Small intestine (tissue), 7 donors: Measurements from ENCODE around the gene KCNK4. TPM values are rescaled to one million over a fixed set of nuclear protein-coding genes. Genes with fewer than 3 reads are reported as not detected.

Experiments used
- DNase-seq, 2 donors: peaks; one replicate each; pipeline versions ENCODE4 v3.0.0 to v3.0.0-alpha.2; 2013
- FAIRE-seq: peaks from 2 replicates; lab custom pipeline; 2012; peaks lifted over from hg19 to GRCh38; lab: Jason Lieb, UNC
- H3K27ac ChIP-seq, 3 donors: one replicate each; pipeline ENCODE4 v1.5.1; 2013; ENCODE audit warnings: low read length in 2 of 3, mild to moderate bottlenecking in 2 of 3, control low read depth in 1 of 3, inconsistent platforms in 1 of 3, low read depth in 1 of 3, moderate library complexity in 1 of 3
- H3K27me3 ChIP-seq, 3 donors: one replicate each; pipeline ENCODE4 v1.6.1; 2013; ENCODE audit warnings: low read length in 3 of 3, inconsistent platforms in 1 of 3; ENCODE audit not compliant: control insufficient read depth in 3 of 3, insufficient read depth in 3 of 3
- H3K36me3 ChIP-seq, 3 donors: one replicate each; pipeline ENCODE4 v1.6.1; 2013; ENCODE audit warnings: low read length in 3 of 3, inconsistent platforms in 1 of 3, low read depth in 1 of 3, mild to moderate bottlenecking in 1 of 3, moderate library complexity in 1 of 3; ENCODE audit not compliant: control insufficient read depth in 3 of 3, insufficient read depth in 2 of 3
- H3K4me1 ChIP-seq, 3 donors: one replicate each; pipeline ENCODE4 v1.6.1; 2013; ENCODE audit warnings: low read length in 2 of 3, inconsistent platforms in 1 of 3, low read depth in 1 of 3, mild to moderate bottlenecking in 1 of 3, moderate library complexity in 1 of 3; ENCODE audit not compliant: control insufficient read depth in 3 of 3, insufficient read depth in 2 of 3
- H3K4me3 ChIP-seq, 3 donors: one replicate each; pipeline ENCODE4 v1.5.1; 2013; ENCODE audit warnings: low read length in 3 of 3, control low read depth in 1 of 3, inconsistent platforms in 1 of 3, low read depth in 1 of 3, mild to moderate bottlenecking in 1 of 3, moderate library complexity in 1 of 3
- H3K9me3 ChIP-seq, 2 donors: one replicate each; pipeline ENCODE4 v1.6.1; 2013; ENCODE audit warnings: low read depth in 1 of 2, low read length in 1 of 2; ENCODE audit not compliant: control insufficient read depth in 2 of 2, insufficient read depth in 1 of 2
- WGBS, 3 donors: extraction: QIAGEN DNeasy Blood & Tissue Kit; methylation state at CpG; one replicate each; pipeline ENCODE4 v1.1.7; 2013; 5-methylcytosine and 5-hydroxymethylcytosine counted together
- polyA plus RNA-seq, 4 donors: library from polyadenylated mRNA; stranded (reverse) in 3 of 4; unstranded in 1 of 4; fragments of 200-250 nt in 3 of 4; fragments of 120-200 nt in 1 of 4; gene quantifications; one replicate each; pipeline versions ENCODE4 v1.2.1 to v1.2.3, GENCODE V29; 2013
- donor health status: healthy with polysubstance abuse.
- donor health status: control.
- donor health status: control.
- donor health status: Bipolar disorder and iron deficiency.
- donor health status: healthy.

Gene KCNK4
- polyA plus RNA-seq, 4 donors = not detected

DNA sequence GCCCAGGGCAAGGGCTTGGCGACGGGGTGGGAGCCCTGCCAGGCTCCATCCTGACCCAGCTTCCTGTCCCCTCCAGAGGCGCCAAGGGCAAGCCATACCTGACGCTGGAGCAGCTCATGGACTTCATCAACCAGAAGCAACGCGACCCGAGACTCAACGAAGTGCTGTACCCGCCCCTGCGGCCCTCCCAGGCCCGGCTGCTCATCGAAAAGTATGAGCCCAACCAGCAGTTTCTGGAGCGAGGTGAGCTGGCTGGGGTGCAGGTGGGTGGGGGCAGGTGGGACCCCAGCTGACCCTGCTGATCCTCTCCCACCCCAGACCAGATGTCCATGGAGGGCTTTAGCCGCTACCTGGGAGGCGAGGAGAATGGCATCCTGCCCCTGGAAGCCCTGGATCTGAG is 34.8 kb upstream of the KCNK4 start:
- Histone ChIP-seq H3K4me1 (peaks cover 0 to 5% (median 0%) of the 10 kb centered on the region in 3 donors), H3K36me3 (peaks cover 13 to 84% (median 45%) of the 10 kb centered on the region in 3 donors), H3K27me3 (no peaks in the 10 kb centered on the region), H3K9me3 (no peaks in the 10 kb centered on the region), H3K4me3 (no peak overlapping the region), H3K27ac (no peak overlapping the region)
- no peak for DNase-seq
- no peak for FAIRE-seq
- WGBS, 3 donors = 85 to 87% (median 86%) methylated on average over 15 of the region's 15 CpGs

GRCh38 chr11:64258356-64258755 is 32.7 kb upstream of the KCNK4 start:
- Histone ChIP-seq H3K27ac (no peak overlapping the region), H3K27me3 (no peaks in the 10 kb centered on the region), H3K9me3 (no peaks in the 10 kb centered on the region), H3K4me3 (no peak overlapping the region), H3K4me1 (peaks cover 0 to under 1% (median 0%) of the 10 kb centered on the region in 3 donors), H3K36me3 (peaks cover 28 to 98% (median 61%) of the 10 kb centered on the region in 3 donors)
- FAIRE-seq (no peak), DNase-seq (no peak)
- WGBS, 3 donors = 90 to 92% (median 91%) methylated on average over 20 to 24 of the region's 24 CpGs

DNA sequence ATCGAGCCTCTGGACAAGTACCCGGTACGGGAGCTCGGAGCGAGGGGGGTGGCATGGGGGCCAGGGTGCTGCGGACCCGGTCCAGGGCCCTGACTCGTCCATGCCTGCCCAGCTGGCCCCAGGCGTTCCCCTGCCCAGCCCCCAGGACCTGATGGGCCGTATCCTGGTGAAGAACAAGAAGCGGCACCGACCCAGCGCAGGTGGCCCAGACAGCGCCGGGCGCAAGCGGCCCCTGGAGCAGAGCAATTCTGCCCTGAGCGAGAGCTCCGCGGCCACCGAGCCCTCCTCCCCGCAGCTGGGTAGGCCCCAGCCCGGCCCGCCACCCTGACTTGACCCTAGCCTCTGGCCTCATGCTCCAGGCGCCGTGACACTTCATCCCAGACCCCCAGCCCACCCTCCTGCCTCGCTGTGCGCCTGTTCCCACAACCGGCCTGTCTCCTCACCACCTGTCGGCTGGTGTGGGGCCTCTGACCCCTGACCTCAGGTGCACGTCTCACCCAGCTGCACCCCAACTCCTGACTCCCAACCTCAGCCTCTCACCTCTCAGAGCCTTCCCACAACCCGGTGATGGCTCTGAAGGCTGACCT is 32.1 kb upstream of the KCNK4 start:
- Histone ChIP-seq H3K9me3 (no peaks in the 10 kb centered on the region), H3K4me3 (no peak overlapping the region), H3K27ac (no peak overlapping the region), H3K27me3 (no peaks in the 10 kb centered on the region), H3K36me3 (peaks cover 32 to 98% (median 66%) of the 10 kb centered on the region in 3 donors), H3K4me1 (no peaks in the 10 kb centered on the region)
- FAIRE-seq = no peak
- DNase-seq = no peak
- whole genome bisulfite sequencing, 3 donors = 91 to 92% (median 91%) methylated on average over 29 to 32 of the region's 32 CpGs

GRCh38 chr11:64259533-64260067 is 31.5 kb upstream of the KCNK4 start:
- WGBS, 3 donors = 64 to 74% (median 64%) methylated on average over 4 of the region's 4 CpGs
- no peaks in the 10 kb centered on the region for H3K27me3 ChIP-seq
- FAIRE-seq = no peak

GRCh38 chr11:64260147-64260708 is 30.9 kb upstream of the KCNK4 start:
- no peak for DNase-seq
- no peaks in the 10 kb centered on the region for H3K9me3 ChIP-seq
- no peaks in the 10 kb centered on the region for H3K27me3 ChIP-seq
- FAIRE-seq = no peak
- H3K4me3 ChIP-seq = no peak overlapping the region
- WGBS, 3 donors = 85 to 89% (median 86%) methylated on average over 6 of the region's 6 CpGs
- H3K4me1 ChIP-seq = no peaks in the 10 kb centered on the region
- peaks cover 30 to 97% (median 66%) of the 10 kb centered on the region in 3 donors for H3K36me3 ChIP-seq
- no peak overlapping the region for H3K27ac ChIP-seq

More at GRCh38 chr11:64259533-64260067, 31.5 kb upstream of the KCNK4 start:
- no peaks in the 10 kb centered on the region for H3K4me1 ChIP-seq
- no peak for DNase-seq
- no peaks in the 10 kb centered on the region for H3K9me3 ChIP-seq
- no peak overlapping the region for H3K27ac ChIP-seq
- H3K36me3 ChIP-seq = peaks cover 32 to 98% (median 67%) of the 10 kb centered on the region in 3 donors
- H3K4me3 ChIP-seq = no peak overlapping the region

- WGBS, 3 donors = 89 to 94% (median 92%) methylated on average over 17 to 18 of the region's 18 CpGs
- FAIRE-seq = no peak
- H3K9me3 ChIP-seq = no peaks in the 10 kb centered on the region
These were observed 29.5 kb upstream of the KCNK4 start for GRCh38 chr11:64261556-64262080.

GRCh38 chr11:64262271-64263002 is 28.7 kb upstream of the KCNK4 start:
- no peaks in the 10 kb centered on the region for H3K9me3 ChIP-seq
- no peaks in the 10 kb centered on the region for H3K4me1 ChIP-seq
- H3K27me3 ChIP-seq = no peaks in the 10 kb centered on the region
- H3K27ac ChIP-seq = no peak overlapping the region
- H3K4me3 ChIP-seq = no peak overlapping the region
- DNase-seq (no peak), FAIRE-seq (no peak)
- 90 to 93% (median 92%) methylated on average over 42 of the region's 42 CpGs for WGBS, 3 donors
- H3K36me3 ChIP-seq = peaks cover 29 to 98% (median 64%) of the 10 kb centered on the region in 3 donors

More at GRCh38 chr11:64261556-64262080, 29.5 kb upstream of the KCNK4 start:
- no peak overlapping the region for H3K27ac ChIP-seq
- DNase-seq = no peak
- no peaks in the 10 kb centered on the region for H3K27me3 ChIP-seq
- H3K4me3 ChIP-seq = no peak overlapping the region
- H3K36me3 ChIP-seq = peaks cover 29 to 97% (median 68%) of the 10 kb centered on the region in 3 donors
- H3K4me1 ChIP-seq = no peaks in the 10 kb centered on the region
